ENCODE measurements around the gene SPRTN.
"Not testable (repeated sequence)": the region's sequence is repeated elsewhere in the genome, so short reads cannot be mapped to it uniquely, and the experiment has no call there.

SPRTN gene

DNA sequence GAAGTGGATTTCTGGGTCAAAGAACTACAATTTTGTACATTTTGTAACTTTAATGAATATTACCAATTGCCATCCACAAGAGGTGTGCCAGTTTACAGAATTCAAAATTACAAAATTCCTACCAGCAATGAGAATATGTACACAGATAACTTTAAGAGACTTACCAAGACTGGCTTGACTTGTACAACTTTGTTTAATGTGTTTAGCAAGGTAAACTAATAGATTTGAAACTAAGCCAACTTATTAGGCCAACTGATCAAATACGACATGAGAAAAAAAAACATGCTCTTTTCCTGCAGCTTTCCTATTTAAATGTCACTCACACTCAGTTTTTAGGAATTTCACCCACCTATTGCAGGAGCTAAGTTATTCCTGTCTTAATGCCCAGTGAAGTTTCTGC, 11.8 kb upstream of the SPRTN start:
- peaks cover 4% of the 10 kb centered on the region for H3K36me3 Mint-ChIP-seq (ENCODE audit: low read depth)

DNA sequence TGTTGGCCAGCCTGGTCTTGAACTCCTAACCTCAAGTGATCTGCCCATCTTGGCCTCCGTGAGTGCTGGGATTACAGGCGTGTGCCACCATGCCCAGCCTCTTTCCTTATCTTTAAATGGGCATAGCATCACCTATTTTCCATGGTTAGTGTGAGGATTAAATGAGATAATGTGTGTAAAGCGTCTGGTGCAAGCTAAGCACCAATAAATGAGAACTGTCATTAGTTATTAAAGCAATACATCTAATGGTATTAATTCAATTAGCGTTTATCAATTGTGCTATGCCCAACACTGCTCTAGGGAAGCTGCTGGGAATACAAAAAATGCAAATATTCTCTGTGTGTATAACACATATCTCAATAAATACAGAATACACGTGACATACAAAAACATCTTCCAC, 10.5 kb upstream of the SPRTN start:
- Mint-ChIP-seq H3K4me3 (no peak overlapping the region), H3K36me3 (ENCODE audit: low read depth) (peaks cover 16% of the 10 kb centered on the region), H3K27me3 (no peaks in the 10 kb centered on the region), H3K9me3 (no peaks in the 10 kb centered on the region), H3K27ac (no peak overlapping the region), H3K4me1 (ENCODE audit: low read depth) (peaks cover 14% of the 10 kb centered on the region)

More for the DNA sequence above, 11.8 kb upstream of the SPRTN start:
- H3K9me3 Mint-ChIP-seq = no peaks in the 10 kb centered on the region
- no peaks in the 10 kb centered on the region for H3K27me3 Mint-ChIP-seq
- H3K4me1 Mint-ChIP-seq (ENCODE audit: low read depth) = peaks cover 5% of the 10 kb centered on the region
- no peak overlapping the region for H3K27ac Mint-ChIP-seq
- no peak overlapping the region for H3K4me3 Mint-ChIP-seq

GRCh38 chr1:231329483-231329882, 8.6 kb upstream of the SPRTN start:
- Mint-ChIP-seq H3K4me1 (ENCODE audit: low read depth) (peaks cover 33% of the 10 kb centered on the region), H3K27me3 (no peaks in the 10 kb centered on the region), H3K27ac (no peak overlapping the region), H3K9me3 (no peaks in the 10 kb centered on the region), H3K4me3 (no peak overlapping the region), H3K36me3 (ENCODE audit: low read depth) (peaks cover 32% of the 10 kb centered on the region)

DNA sequence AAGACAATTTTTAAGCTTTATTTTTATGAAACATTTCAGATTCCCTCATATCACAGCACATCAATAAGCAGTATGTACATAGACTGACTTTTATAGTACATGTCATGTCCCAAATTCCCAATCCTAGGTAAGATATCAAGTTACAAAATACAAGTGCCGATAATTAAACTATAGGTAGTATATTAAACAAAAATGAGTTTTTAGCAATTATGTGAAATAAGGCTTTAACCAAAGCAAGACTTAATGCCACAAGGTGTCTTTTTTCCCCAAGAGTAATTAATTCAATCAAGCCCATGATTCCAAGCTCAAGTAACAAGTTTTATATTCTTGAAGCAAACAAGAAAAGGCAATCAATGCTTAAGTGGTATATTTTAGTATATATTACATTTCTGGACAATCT, 5.3 kb upstream of the SPRTN start:
- H3K27ac Mint-ChIP-seq = no peak overlapping the region
- H3K36me3 Mint-ChIP-seq (ENCODE audit: low read depth) = peaks cover 56% of the 10 kb centered on the region
- H3K27me3 Mint-ChIP-seq = peaks cover 2% of the 10 kb centered on the region
- H3K9me3 Mint-ChIP-seq = no peaks in the 10 kb centered on the region
- peaks cover 61% of the 10 kb centered on the region for H3K4me1 Mint-ChIP-seq (ENCODE audit: low read depth)
- no peak overlapping the region for H3K4me3 Mint-ChIP-seq

DNA sequence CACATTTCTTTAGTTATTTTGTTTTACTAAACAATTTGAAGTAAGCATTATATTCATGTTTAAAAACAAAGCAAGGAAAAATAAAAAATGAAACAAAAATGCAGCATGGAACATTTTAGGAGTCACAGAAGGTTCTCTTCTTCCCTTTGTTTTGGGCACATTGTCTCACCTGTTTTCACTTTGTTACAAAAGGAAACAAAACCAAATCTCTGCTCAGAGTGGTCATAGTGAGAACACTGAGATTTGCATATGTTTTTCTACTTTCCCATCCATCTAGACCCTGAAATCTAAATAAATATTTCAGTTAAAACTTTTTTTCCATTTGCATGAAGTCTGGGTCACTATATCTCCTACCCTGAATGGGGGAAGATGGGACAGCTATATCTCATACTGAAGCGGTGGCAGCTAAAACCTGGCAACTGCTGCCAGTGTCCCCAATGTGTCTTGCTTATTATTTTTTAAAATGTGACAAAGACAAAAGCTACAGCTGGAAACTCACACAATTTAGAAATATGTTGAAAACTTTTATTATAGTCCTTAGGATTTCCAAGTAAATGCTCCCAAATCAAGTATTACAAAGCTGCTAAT, 3.9 kb upstream of the SPRTN start:
- peaks cover 67% of the 10 kb centered on the region for H3K4me1 Mint-ChIP-seq (ENCODE audit: low read depth)
- H3K9me3 Mint-ChIP-seq = no peaks in the 10 kb centered on the region

DNA sequence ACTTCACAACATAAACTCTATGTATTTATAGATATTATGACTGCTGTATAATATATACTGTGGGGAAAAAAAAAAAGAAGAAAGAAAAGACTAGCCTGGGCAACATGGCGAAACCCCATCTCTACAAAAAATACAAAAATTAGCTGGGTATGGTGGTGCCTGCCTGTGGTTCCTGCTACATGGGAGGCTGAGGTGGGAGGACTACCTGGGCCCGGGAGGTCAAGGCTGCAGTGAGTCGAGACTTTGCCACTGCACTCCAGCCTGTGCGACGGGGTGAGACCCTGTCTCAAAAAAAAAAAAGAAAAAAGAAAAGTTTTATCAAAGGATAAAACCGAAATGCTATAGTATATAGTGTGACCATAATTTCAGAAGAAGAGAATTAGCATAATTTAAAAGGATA, 3.1 kb upstream of the SPRTN start:
- Mint-ChIP-seq H3K27ac (no peak overlapping the region), H3K4me1 (ENCODE audit: low read depth) (peaks cover 70% of the 10 kb centered on the region), H3K4me3 (peak overlapping the region; percentile 94), H3K9me3 (no peaks in the 10 kb centered on the region), H3K36me3 (ENCODE audit: low read depth) (peaks cover 67% of the 10 kb centered on the region), H3K27me3 (peaks cover 4% of the 10 kb centered on the region)

More for the DNA sequence above, 3.9 kb upstream of the SPRTN start:
- Mint-ChIP-seq H3K36me3 (ENCODE audit: low read depth) (peaks cover 61% of the 10 kb centered on the region), H3K27me3 (peaks cover 4% of the 10 kb centered on the region), H3K27ac (no peak overlapping the region), H3K4me3 (peak overlapping the region; percentile 94)

DNA sequence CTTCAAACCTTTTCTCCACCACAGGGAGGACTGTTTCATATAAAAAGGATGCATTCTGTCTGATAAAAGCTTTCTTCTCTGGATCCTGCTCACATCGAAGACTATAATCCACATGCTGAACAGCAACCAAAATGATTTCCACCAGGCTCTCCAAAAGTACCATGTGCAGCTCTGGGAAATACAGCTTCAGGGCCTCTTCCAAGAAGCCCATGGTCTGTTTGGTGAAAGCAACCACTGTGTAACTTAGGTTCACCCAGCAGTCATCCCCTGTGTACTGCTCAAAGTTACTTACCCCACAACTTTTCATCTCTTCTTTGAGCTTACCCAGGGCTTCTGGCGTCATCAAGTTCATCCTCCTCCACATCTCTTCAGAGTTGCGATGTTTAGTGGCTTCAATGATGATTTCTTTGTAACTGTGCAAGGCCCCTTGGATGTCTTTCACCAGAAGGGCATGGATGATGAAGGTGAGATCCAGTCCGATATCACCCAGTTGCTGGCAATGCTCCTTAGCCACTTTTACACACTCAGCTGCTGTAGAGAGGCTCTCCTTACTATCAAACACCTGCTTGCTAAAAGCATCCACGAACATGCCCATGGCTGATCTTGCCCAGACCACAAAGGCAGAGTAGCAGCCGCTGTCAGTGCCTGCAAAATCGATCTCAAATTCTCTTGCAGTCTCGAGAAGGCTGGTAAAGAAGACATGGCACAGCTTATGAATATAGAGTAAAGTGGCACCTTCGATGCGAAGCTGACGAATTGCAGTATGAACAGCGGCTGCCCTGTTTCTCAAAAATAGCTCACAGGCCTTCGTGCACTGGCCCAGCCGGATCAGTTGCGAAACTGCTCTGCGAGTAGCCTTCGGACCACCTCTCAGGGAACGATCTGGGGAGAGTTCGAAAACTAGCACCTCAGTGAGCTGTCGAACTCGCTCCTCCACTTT, 2.2 kb upstream of the SPRTN start:
- H3K36me3 Mint-ChIP-seq (ENCODE audit: low read depth) = peaks cover 72% of the 10 kb centered on the region
- H3K4me3 Mint-ChIP-seq = peak overlapping the region; percentile 94

GRCh38 chr1:231337043-231337471, 1.0 kb upstream of the SPRTN start:
- peak overlapping the region; percentile 94 for H3K4me3 Mint-ChIP-seq
- H3K9me3 Mint-ChIP-seq = no peaks in the 10 kb centered on the region

More for the DNA sequence above, 2.2 kb upstream of the SPRTN start:
- peak overlapping the region; percentile 26 for H3K27ac Mint-ChIP-seq
- H3K9me3 Mint-ChIP-seq = no peaks in the 10 kb centered on the region
- H3K27me3 Mint-ChIP-seq = peaks cover 4% of the 10 kb centered on the region
- peaks cover 77% of the 10 kb centered on the region for H3K4me1 Mint-ChIP-seq (ENCODE audit: low read depth)

GRCh38 chr1:231337472-231338269, 422 bp upstream of the SPRTN start, which contains the start of gene EXOC8:
TSS of gene EXOC8 (minus strand) at chr1:231337852. CDS start at chr1:231337745, 107 bp downstream.
- H3K27ac Mint-ChIP-seq = peak within 1 kb of the TSS; percentile 100
- H3K4me3 Mint-ChIP-seq = peak within 1 kb of the TSS; percentile 94
- H3K36me3 Mint-ChIP-seq (ENCODE audit: low read depth) = peaks cover 66% of the 10 kb centered on the region
- H3K27me3 Mint-ChIP-seq = peaks cover 4% of the 10 kb centered on the region
- peaks cover 66% of the 10 kb centered on the region for H3K4me1 Mint-ChIP-seq (ENCODE audit: low read depth)
- no peaks in the 10 kb centered on the region for H3K9me3 Mint-ChIP-seq

More at GRCh38 chr1:231337043-231337471, 1.0 kb upstream of the SPRTN start:
- peaks cover 4% of the 10 kb centered on the region for H3K27me3 Mint-ChIP-seq
- H3K36me3 Mint-ChIP-seq (ENCODE audit: low read depth) = peaks cover 69% of the 10 kb centered on the region
- peak overlapping the region; percentile 100 for H3K27ac Mint-ChIP-seq
- H3K4me1 Mint-ChIP-seq (ENCODE audit: low read depth) = peaks cover 70% of the 10 kb centered on the region

GRCh38 chr1:231340328-231341013, 2.4 kb downstream of the SPRTN start:
- Mint-ChIP-seq H3K9me3 (no peaks in the 10 kb centered on the region), H3K4me1 (ENCODE audit: low read depth) (peaks cover 38% of the 10 kb centered on the region), H3K27me3 (peaks cover 4% of the 10 kb centered on the region), H3K36me3 (ENCODE audit: low read depth) (peaks cover 45% of the 10 kb centered on the region), H3K27ac (no peak overlapping the region), H3K4me3 (no peak overlapping the region)

DNA sequence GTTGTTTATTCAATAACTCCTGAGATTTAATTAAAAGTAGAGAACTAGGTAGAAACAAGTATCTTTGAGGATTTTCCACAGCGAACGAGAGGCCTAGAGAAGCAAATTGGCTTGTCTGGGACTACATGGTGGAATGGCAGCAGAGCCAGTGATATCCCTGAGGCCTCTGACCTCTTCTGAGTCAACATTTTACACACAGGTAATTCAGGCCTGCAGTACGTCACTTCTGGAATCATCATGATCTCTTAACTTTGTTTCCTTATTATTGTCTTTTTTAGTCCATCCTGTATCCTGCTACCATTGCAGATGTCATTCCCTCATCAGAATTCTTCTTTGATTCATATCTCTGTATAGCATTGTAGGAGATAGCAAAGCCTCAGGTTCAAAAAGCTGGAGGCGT, 9.9 kb downstream of the SPRTN start:
- Mint-ChIP-seq H3K4me1 (ENCODE audit: low read depth) (no peaks in the 10 kb centered on the region), H3K27me3 (no peaks in the 10 kb centered on the region), H3K4me3 (no peak overlapping the region), H3K9me3 (no peaks in the 10 kb centered on the region), H3K27ac (no peak overlapping the region), H3K36me3 (ENCODE audit: low read depth) (peaks cover 49% of the 10 kb centered on the region)

DNA sequence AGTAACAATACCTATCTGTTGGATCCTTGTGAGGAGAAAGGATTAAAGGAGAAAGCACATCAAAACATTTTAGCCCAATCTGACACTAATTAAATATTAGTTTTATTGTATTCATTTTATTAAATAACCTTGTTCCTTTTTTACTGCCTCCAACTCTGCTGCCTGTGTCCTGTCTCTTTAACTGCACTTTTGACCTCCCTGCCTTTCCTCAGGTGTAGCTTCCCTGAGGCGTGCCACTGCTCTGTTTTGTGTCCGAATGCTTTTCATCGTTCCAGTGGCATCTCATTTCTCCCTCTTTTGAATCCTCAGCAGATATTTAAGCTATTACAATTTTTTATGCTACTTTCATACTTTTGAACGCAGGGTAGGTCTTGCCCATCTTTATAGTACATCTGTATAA, 10.3 kb downstream of the SPRTN start:
- Mint-ChIP-seq H3K27ac (no peak overlapping the region), H3K27me3 (no peaks in the 10 kb centered on the region), H3K36me3 (ENCODE audit: low read depth) (peaks cover 51% of the 10 kb centered on the region), H3K9me3 (no peaks in the 10 kb centered on the region), H3K4me3 (no peak overlapping the region), H3K4me1 (ENCODE audit: low read depth) (no peaks in the 10 kb centered on the region)

- not testable (repeated sequence) for H3K27me3 Mint-ChIP-seq; H3K4me3 Mint-ChIP-seq; H3K27ac Mint-ChIP-seq; H3K4me1 Mint-ChIP-seq (ENCODE audit: low read depth); H3K9me3 Mint-ChIP-seq
- H3K36me3 Mint-ChIP-seq (ENCODE audit: low read depth) = peaks cover 51% of the 10 kb centered on the region
These were observed 10.8 kb downstream of the SPRTN start for GRCh38 chr1:231348856-231349255.

GRCh38 chr1:231351816-231352215, 13.7 kb downstream of the SPRTN start:
- Mint-ChIP-seq H3K27ac (no peak overlapping the region), H3K4me3 (no peak overlapping the region), H3K9me3 (no peaks in the 10 kb centered on the region), H3K36me3 (ENCODE audit: low read depth) (peaks cover 46% of the 10 kb centered on the region), H3K27me3 (no peaks in the 10 kb centered on the region), H3K4me1 (ENCODE audit: low read depth) (no peaks in the 10 kb centered on the region)
